Trophoblast cell (in vitro differentiated cells and primary cell): ENCODE results near the gene WDR81.
"Not testable (repeated sequence)": the region's sequence is repeated elsewhere in the genome, so short reads cannot be mapped to it uniquely, and the experiment has no call there.

Experiments
- DNase-seq, 2 donors: peaks; one replicate each; pipeline ENCODE4 v3.0.0-alpha.2; 2016
- H2AFZ ChIP-seq: 2 replicates; pipeline ENCODE4 v1.6.1; 2013; ENCODE audit warnings: low read length, moderate library complexity, mild to moderate bottlenecking; ENCODE audit not compliant: insufficient read depth, poor library complexity
- H2AK5ac ChIP-seq: 2 replicates; pipeline ENCODE4 v1.6.1; 2013; ENCODE audit warnings: mild to moderate bottlenecking, low read length
- H2BK120ac ChIP-seq: 2 replicates; pipeline ENCODE4 v1.6.1; 2013; ENCODE audit warnings: low read length, mild to moderate bottlenecking, moderate library complexity; ENCODE audit not compliant: insufficient read depth, poor library complexity
- H2BK12ac ChIP-seq: 2 replicates; pipeline ENCODE4 v1.6.1; 2013; ENCODE audit warnings: mild to moderate bottlenecking, low read length, moderate library complexity
- H2BK5ac ChIP-seq: 2 replicates; pipeline ENCODE4 v1.6.1; 2013; ENCODE audit warnings: low read length, low read depth, moderate library complexity, mild to moderate bottlenecking; ENCODE audit not compliant: poor library complexity
- H3K14ac ChIP-seq: 2 replicates; pipeline ENCODE4 v1.6.1; 2013; ENCODE audit warnings: mild to moderate bottlenecking, low read length
- H3K18ac ChIP-seq: 2 replicates; pipeline ENCODE4 v1.6.1; 2013; ENCODE audit warnings: mild to moderate bottlenecking, low read length
- H3K23ac ChIP-seq: 2 replicates; pipeline ENCODE4 v1.6.1; 2013; ENCODE audit warnings: low read length
- H3K27ac ChIP-seq: 2 replicates; pipeline ENCODE4 v1.5.1; 2013; ENCODE audit warnings: low read depth, mild to moderate bottlenecking, inconsistent platforms, low read length, moderate library complexity
- H3K27me3 ChIP-seq: 2 replicates; pipeline ENCODE4 v1.6.1; 2013; ENCODE audit warnings: inconsistent platforms, mild to moderate bottlenecking, low read length, moderate library complexity; ENCODE audit not compliant: insufficient read depth
- H3K36me3 ChIP-seq, 2 experiments: 1 replicate in 1 of 2; 2 replicates in 1 of 2; pipeline ENCODE4 v1.6.1; 2013; ENCODE audit warnings: low read length in 2 of 2, mild to moderate bottlenecking in 2 of 2, moderate library complexity in 1 of 2; ENCODE audit not compliant: insufficient read depth in 2 of 2, control insufficient read depth in 1 of 2
- H3K4ac ChIP-seq: 2 replicates; pipeline ENCODE4 v1.6.1; 2013; ENCODE audit warnings: low read depth, mild to moderate bottlenecking, low read length, moderate library complexity
- H3K4me1 ChIP-seq, 2 experiments: 1 replicate in 1 of 2; 2 replicates in 1 of 2; pipeline ENCODE4 v1.6.1; 2013; ENCODE audit warnings: low read length in 2 of 2, mild to moderate bottlenecking in 2 of 2, moderate library complexity in 1 of 2; ENCODE audit not compliant: insufficient read depth in 2 of 2, control insufficient read depth in 1 of 2
- H3K4me2 ChIP-seq: 2 replicates; pipeline ENCODE4 v1.6.1; 2013; ENCODE audit warnings: inconsistent platforms, mild to moderate bottlenecking, low read length, moderate library complexity
- H3K4me3 ChIP-seq: 2 replicates; pipeline ENCODE4 v1.5.1; 2013; ENCODE audit warnings: mild to moderate bottlenecking, low read depth, low read length, inconsistent platforms
- H3K79me1 ChIP-seq: one replicate; pipeline ENCODE4 v1.6.1; 2013; ENCODE audit warnings: low read length
- H3K79me2 ChIP-seq: 2 replicates; pipeline ENCODE4 v1.6.1; 2013; ENCODE audit warnings: low read length, mild to moderate bottlenecking; ENCODE audit not compliant: control insufficient read depth, insufficient read depth, poor library complexity
- H3K9ac ChIP-seq: 2 replicates; pipeline ENCODE4 v1.6.1; 2013; ENCODE audit warnings: mild to moderate bottlenecking, low read length
- H3K9me3 ChIP-seq: 2 replicates; pipeline ENCODE4 v1.6.1; 2013; ENCODE audit warnings: low read depth, mild to moderate bottlenecking, control low read depth, inconsistent platforms, low read length; ENCODE audit not compliant: insufficient read depth
- H4K12ac ChIP-seq: 2 replicates; pipeline ENCODE4 v1.6.1; 2013; ENCODE audit warnings: low read depth, mild to moderate bottlenecking, low read length, moderate library complexity
- H4K8ac ChIP-seq: 2 replicates; pipeline ENCODE4 v1.6.1; 2013; ENCODE audit warnings: low read depth, mild to moderate bottlenecking, low read length, moderate library complexity
- H4K91ac ChIP-seq: one replicate; pipeline ENCODE4 v1.6.1; 2013; ENCODE audit warnings: low read depth, mild to moderate bottlenecking, low read length, moderate library complexity
- WGBS: extraction: QIAGEN DNeasy Blood & Tissue Kit; methylation state at CpG from one replicate; pipeline ENCODE4 v1.1.7; 2013; ENCODE audit warnings: missing lambda C conversion rate; ENCODE audit not compliant: insufficient read length, insufficient coverage; ENCODE audit errors: extremely low coverage; 5-methylcytosine and 5-hydroxymethylcytosine counted together

The WDR81 gene

GRCh38 chr17:1686086-1686485 is 38.4 kb upstream of the WDR81 start:
- H3K4ac ChIP-seq = no peak overlapping the region
- H3K4me1 ChIP-seq = peaks cover 3 to 4% of the 10 kb centered on the region in 2 experiments
- H2AK5ac ChIP-seq = no peak overlapping the region
- H3K27ac ChIP-seq = no peak overlapping the region
- H3K4me2 ChIP-seq = no peak overlapping the region
- H3K79me2 ChIP-seq = peaks cover 9% of the 10 kb centered on the region
- peaks cover 12 to 18% of the 10 kb centered on the region in 2 experiments for H3K36me3 ChIP-seq
- H2AFZ ChIP-seq = no peak overlapping the region
- H3K14ac ChIP-seq = no peak overlapping the region
- DNase-seq = peak in 1 of 2 donors; percentile 12
- no peak overlapping the region for H2BK5ac ChIP-seq
- WGBS = no CpG with 5 or more reads among the region's 7 CpGs
- H3K9me3 ChIP-seq = no peaks in the 10 kb centered on the region
- no peak overlapping the region for H4K91ac ChIP-seq
- no peak overlapping the region for H3K23ac ChIP-seq
- H3K79me1 ChIP-seq = peaks cover 6% of the 10 kb centered on the region
- no peak overlapping the region for H3K4me3 ChIP-seq
- H4K8ac ChIP-seq = no peak overlapping the region
- no peak overlapping the region for H3K9ac ChIP-seq
- H3K27me3 ChIP-seq = no peaks in the 10 kb centered on the region
- H2BK12ac ChIP-seq = no peak overlapping the region
- no peak overlapping the region for H2BK120ac ChIP-seq
- H4K12ac ChIP-seq = no peak overlapping the region
- H3K18ac ChIP-seq = no peak overlapping the region

GRCh38 chr17:1688405-1688804 is 36.1 kb upstream of the WDR81 start:
- H2BK5ac ChIP-seq, H4K12ac ChIP-seq, H2AFZ ChIP-seq, H3K4me1 ChIP-seq, H3K79me2 ChIP-seq, H2AK5ac ChIP-seq, H3K9ac ChIP-seq, DNase-seq, H3K4me2 ChIP-seq, H3K79me1 ChIP-seq, H2BK12ac ChIP-seq, H2BK120ac ChIP-seq, H3K4ac ChIP-seq, H3K27ac ChIP-seq, H3K4me3 ChIP-seq, H3K23ac ChIP-seq, H3K27me3 ChIP-seq, H3K36me3 ChIP-seq, H4K91ac ChIP-seq, H3K14ac ChIP-seq, H3K18ac ChIP-seq, H3K9me3 ChIP-seq, H4K8ac ChIP-seq: not testable (repeated sequence)
- no CpG with 5 or more reads among the region's 6 CpGs for WGBS

GRCh38 chr17:1690544-1691221 is 33.8 kb upstream of the WDR81 start:
- no peak overlapping the region for H4K8ac ChIP-seq
- H3K4me1 ChIP-seq = no peaks in the 10 kb centered on the region
- no peak overlapping the region for H3K14ac ChIP-seq
- H3K23ac ChIP-seq = no peak overlapping the region
- no peak overlapping the region for H2AK5ac ChIP-seq
- no peak overlapping the region for H4K91ac ChIP-seq
- H3K18ac ChIP-seq = no peak overlapping the region
- no peaks in the 10 kb centered on the region for H3K79me1 ChIP-seq
- DNase-seq = no peak
- no peak overlapping the region for H3K4ac ChIP-seq
- no peaks in the 10 kb centered on the region for H3K36me3 ChIP-seq
- no peak overlapping the region for H2AFZ ChIP-seq
- no peaks in the 10 kb centered on the region for H3K27me3 ChIP-seq
- H3K27ac ChIP-seq = no peak overlapping the region
- no peak overlapping the region for H3K4me3 ChIP-seq
- no peak overlapping the region for H4K12ac ChIP-seq
- no peak overlapping the region for H2BK5ac ChIP-seq
- H3K79me2 ChIP-seq = no peaks in the 10 kb centered on the region
- H3K9ac ChIP-seq = no peak overlapping the region
- peaks cover 3% of the 10 kb centered on the region for H3K9me3 ChIP-seq
- no CpG with 5 or more reads among the region's 8 CpGs for WGBS
- H2BK12ac ChIP-seq = no peak overlapping the region
- H3K4me2 ChIP-seq = no peak overlapping the region
- no peak overlapping the region for H2BK120ac ChIP-seq

- no peak overlapping the region for H4K8ac ChIP-seq
Measured at GRCh38 chr17:1693339-1693738, 31.2 kb upstream of the WDR81 start.

More at GRCh38 chr17:1693339-1693738, 31.2 kb upstream of the WDR81 start:
- Histone ChIP-seq H3K9me3 (peaks cover 3% of the 10 kb centered on the region), H3K79me2 (no peaks in the 10 kb centered on the region), H2BK12ac (no peak overlapping the region), H3K36me3 (no peaks in the 10 kb centered on the region), H3K27me3 (no peaks in the 10 kb centered on the region), H3K18ac (no peak overlapping the region), H3K9ac (no peak overlapping the region), H3K4me3 (no peak overlapping the region), H3K27ac (no peak overlapping the region), H4K12ac (no peak overlapping the region), H3K23ac (no peak overlapping the region), H2AK5ac (no peak overlapping the region), H2AFZ (no peak overlapping the region), H3K14ac (no peak overlapping the region), H4K91ac (no peak overlapping the region), H2BK5ac (no peak overlapping the region), H3K4me1 (no peaks in the 10 kb centered on the region), H3K4ac (no peak overlapping the region), H2BK120ac (no peak overlapping the region), H3K79me1 (no peaks in the 10 kb centered on the region), H3K4me2 (no peak overlapping the region)
- DNase-seq = no peak
- WGBS = no CpG with 5 or more reads among the region's 7 CpGs
